Ovary (tissue), 10 donors: ENCODE results near the gene WDR49. TPM values are rescaled to one million over a fixed set of nuclear protein-coding genes. Genes with fewer than 3 reads are reported as not detected.

Experiments used
- DNase-seq, 5 donors: peaks; one replicate each; pipeline ENCODE4 v3.0.0-alpha.2; 2019 to 2020
- H3K27ac ChIP-seq, 2 donors: fragments of 200-600 bp; one replicate each; pipeline versions ENCODE4 v1.5.1 to v1.8.0; 2019 to 2022
- H3K27me3 ChIP-seq: fragments of 200-600 bp; one replicate; pipeline ENCODE4 v1.8.0; 2022
- H3K36me3 ChIP-seq: fragments of 200-600 bp; sonication (generic); one replicate; pipeline ENCODE4 v1.5.1; 2019
- H3K4me1 ChIP-seq: one replicate; pipeline ENCODE4 v1.8.1; 2013; ENCODE audit warnings: mild to moderate bottlenecking, moderate library complexity; ENCODE audit not compliant: insufficient read depth
- H3K4me3 ChIP-seq: fragments of 200-600 bp; sonication (generic); one replicate; pipeline ENCODE4 v1.5.1; 2017
- H3K9me3 ChIP-seq, 2 donors: fragments of 200-600 bp in 1 of 2; sonication (generic) in 1 of 2; one replicate each; pipeline versions ENCODE4 v1.5.1 to v1.8.1; 2013 to 2019; ENCODE audit warnings: mild to moderate bottlenecking in 1 of 2, moderate library complexity in 1 of 2
- CTCF ChIP-seq, 3 donors: fragments of 450-650 bp in 2 of 3; fragments of 200-600 bp in 1 of 3; IDR thresholded peaks; one replicate each; pipeline versions ENCODE4 v1.5.1 to v1.8.0; 2016 to 2022; ENCODE audit warnings: antibody characterized with exemption in 3 of 3, mild to moderate bottlenecking in 1 of 3
- EP300 ChIP-seq: sonication (generic); formaldehyde crosslinking; IDR thresholded peaks from one replicate; pipeline ENCODE4 v1.6.1; 2017; ENCODE audit warnings: antibody characterized with exemption
- POLR2A ChIP-seq: fragments of 450-650 bp; IDR thresholded peaks from one replicate; pipeline ENCODE4 v1.6.1; 2017; ENCODE audit warnings: antibody characterized with exemption, mild to moderate bottlenecking, moderate library complexity
- WGBS, 3 donors: extraction: QIAGEN DNeasy Blood & Tissue Kit in 1 of 3; methylation state at CpG; one replicate each; pipeline versions ENCODE4 v1.1.5 to v1.1.7; 2013 to 2017; 5-methylcytosine and 5-hydroxymethylcytosine counted together
- intact Hi-C, 4 donors: fragments of 100-400 bp; cut with DNase I; formaldehyde crosslinking; loops; one replicate each; pipeline versions ENCODE4 v1.11.0 to v1.15.1; 2022 to 2023
- long read RNA-seq, 3 donors: library from polyadenylated mRNA in 2 of 3; unstranded in 2 of 3; transcript quantifications; one replicate each; pipeline ENCODE4 v2.0.0 and lab custom pipeline, GENCODE V29; 2021 to 2026
- polyA plus RNA-seq, 2 donors: library from polyadenylated mRNA; stranded (reverse); fragments of 200-250 nt in 1 of 2; fragments of 350-450 nt in 1 of 2; fragmentation: Illumina TruSeq in 1 of 2; extraction: RNeasy Lipid Tissue Mini Kit (QIAGEN cat#74804) in 1 of 2; gene quantifications; one replicate each; pipeline ENCODE4 v1.2.3, GENCODE V29; 2013 to 2014
- total RNA-seq, 7 donors: library from RNA; depleted of rRNA in 2 of 7; stranded (reverse); fragments of >200 nt in 2 of 7; fragmentation: NEBNext Ultra II Directional in 3 of 7; extraction: Animal tissue kit (Norgen Biotek cat#: 25700) in 3 of 7; gene quantifications; one replicate each; pipeline versions ENCODE4 v1.1.0 to v1.2.4, GENCODE V29; 2016 to 2023
- donor health status: DM: no; HTN: no; CAD: no; lungs with moderate emphysema.
- donor health status: DM: no; HTN: no; CAD: no.
- donor health status: Bipolar disorder and iron deficiency.
- donor health status: DM: yes; HTN: yes; CAD: no.
- donor health status: DM: no; HTN: no; CAD: no.
- donor health status: DM: yes; HTN: yes; CAD: no.

Gene WDR49
- total RNA-seq = 10 to 100 TPM in 1 of 7 donors, 1 to 10 TPM in 4, under 1 TPM in 2; 0.83 to 20.6 (median 1.3) TPM
- polyA plus RNA-seq = under 1 TPM; 0.12 TPM
- long read RNA-seq, donor 1 = 0 reads
- long read RNA-seq, donor 2 = 0 reads
- long read RNA-seq, donor 3 = 0 reads

GRCh38 chr3:167653760-167654159 is at the start of gene WDR49:
WDR49 (minus strand) TSS chr3:167653942; CDS start chr3:167653425, 517 bp downstream.
- intact Hi-C loops = no loop called here
- 70 to 78% (median 72%) methylated on average over 1 of the region's 1 CpG for WGBS, 3 donors
- no peak within 1 kb of the TSS for H3K27ac ChIP-seq

GRCh38 chr3:167700926-167701325 is 47.2 kb upstream of the WDR49 start:
- TF ChIP-seq POLR2A = no peak
- no peak for TF ChIP-seq EP300
- no peak for TF ChIP-seq CTCF (IDR thresholded peaks at IDR 0.05)
- intact Hi-C loops = no loop called here
- no peak for DNase-seq
- H3K4me3 ChIP-seq = no peak overlapping the region
- WGBS, 3 donors = 96 to 100% (median 100%) methylated on average over 2 of the region's 2 CpGs
- H3K36me3 ChIP-seq = no peaks in the 10 kb centered on the region
- H3K27ac ChIP-seq = no peak overlapping the region
- no peaks in the 10 kb centered on the region for H3K9me3 ChIP-seq
- H3K4me1 ChIP-seq = no peaks in the 10 kb centered on the region
- no peaks in the 10 kb centered on the region for H3K27me3 ChIP-seq

More at GRCh38 chr3:167653760-167654159, at the start of gene WDR49:
- no peaks in the 10 kb centered on the region for H3K36me3 ChIP-seq
- no peak within 1 kb of the TSS for H3K4me3 ChIP-seq
- peaks cover 2% of the 10 kb centered on the region for H3K4me1 ChIP-seq
- no peak for TF ChIP-seq CTCF (IDR thresholded peaks at IDR 0.05)
- TF ChIP-seq EP300 = no peak
- no peak for TF ChIP-seq POLR2A
- no peaks in the 10 kb centered on the region for H3K27me3 ChIP-seq
- no peak for DNase-seq
- no peaks in the 10 kb centered on the region for H3K9me3 ChIP-seq

- no peak for DNase-seq
- WGBS, 3 donors = 91 to 94% (median 92%) methylated on average over 4 of the region's 4 CpGs
- Histone ChIP-seq H3K9me3 (no peaks in the 10 kb centered on the region), H3K36me3 (no peaks in the 10 kb centered on the region), H3K4me3 (no peak overlapping the region), H3K27ac (no peak overlapping the region), H3K27me3 (no peaks in the 10 kb centered on the region), H3K4me1 (no peaks in the 10 kb centered on the region)
- TF ChIP-seq CTCF (IDR thresholded peaks at IDR 0.05) = no peak
- no peak for TF ChIP-seq EP300
- intact Hi-C loops = no loop called here
Measured at GRCh38 chr3:167700046-167700445, 46.3 kb upstream of the WDR49 start.

- 79 to 88% (median 81%) methylated on average over 2 of the region's 2 CpGs for WGBS, 3 donors
- Histone ChIP-seq H3K36me3 (no peaks in the 10 kb centered on the region), H3K4me1 (no peaks in the 10 kb centered on the region), H3K27ac (no peak overlapping the region), H3K9me3 (no peaks in the 10 kb centered on the region), H3K27me3 (no peaks in the 10 kb centered on the region), H3K4me3 (no peak overlapping the region)
- DNase-seq = no peak
- no peak for TF ChIP-seq CTCF (IDR thresholded peaks at IDR 0.05)
- TF ChIP-seq POLR2A = no peak
- TF ChIP-seq EP300 = no peak
- intact Hi-C loops = no loop called here
Measured at GRCh38 chr3:167694121-167694520, 40.4 kb upstream of the WDR49 start.
